PC-9 (cell line): ENCODE results near the gene ZNF709.

Source experiments
- EZH2 ChIP-seq: fragments of 200-600 bp; sonication (generic); IDR thresholded peaks from 2 replicates; pipeline ENCODE4 v1.8.0; 2017; ENCODE audit warnings: antibody characterized with exemption, low read depth
- TF ChIP-seq, protein P1 (sequence below): fragments of 200-600 bp; sonication (generic); conservative IDR thresholded peaks from 2 replicates; pipeline ENCODE4 v1.6.1; 2017; ENCODE audit warnings: mixed run types, antibody characterized with exemption, mild to moderate bottlenecking, moderate library complexity

- TF ChIP-seq, protein P1, sequence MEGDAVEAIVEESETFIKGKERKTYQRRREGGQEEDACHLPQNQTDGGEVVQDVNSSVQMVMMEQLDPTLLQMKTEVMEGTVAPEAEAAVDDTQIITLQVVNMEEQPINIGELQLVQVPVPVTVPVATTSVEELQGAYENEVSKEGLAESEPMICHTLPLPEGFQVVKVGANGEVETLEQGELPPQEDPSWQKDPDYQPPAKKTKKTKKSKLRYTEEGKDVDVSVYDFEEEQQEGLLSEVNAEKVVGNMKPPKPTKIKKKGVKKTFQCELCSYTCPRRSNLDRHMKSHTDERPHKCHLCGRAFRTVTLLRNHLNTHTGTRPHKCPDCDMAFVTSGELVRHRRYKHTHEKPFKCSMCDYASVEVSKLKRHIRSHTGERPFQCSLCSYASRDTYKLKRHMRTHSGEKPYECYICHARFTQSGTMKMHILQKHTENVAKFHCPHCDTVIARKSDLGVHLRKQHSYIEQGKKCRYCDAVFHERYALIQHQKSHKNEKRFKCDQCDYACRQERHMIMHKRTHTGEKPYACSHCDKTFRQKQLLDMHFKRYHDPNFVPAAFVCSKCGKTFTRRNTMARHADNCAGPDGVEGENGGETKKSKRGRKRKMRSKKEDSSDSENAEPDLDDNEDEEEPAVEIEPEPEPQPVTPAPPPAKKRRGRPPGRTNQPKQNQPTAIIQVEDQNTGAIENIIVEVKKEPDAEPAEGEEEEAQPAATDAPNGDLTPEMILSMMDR = no peak
- TF ChIP-seq EZH2 = no peak
Measured at GRCh38 chr19:12465211-12465610, 19.4 kb downstream of the ZNF709 start.
